SK-N-SH (cell line): ENCODE measurements around the gene DOCK3. TPM values are rescaled to one million over a fixed set of nuclear protein-coding genes. Genes with fewer than 3 reads are reported as not detected.

Source experiments
- CTCF ChIA-PET: fragments of 300-600, 350-600 bp; formaldehyde crosslinking; extraction: SDS; loops from one replicate; lab custom pipeline; 2021; lab: Yijun Ruan, JAX
- POLR2A ChIA-PET: fragments of 350-600 bp; sonication (Branson Sonifier 250); formaldehyde crosslinking; extraction: SDS; loops from one replicate; lab custom pipeline; 2020; ENCODE audit warnings: antibody characterized with exemption, inconsistent platforms; lab: Yijun Ruan, JAX
- DNase-seq: peaks from one replicate; pipeline ENCODE4 v3.0.0; 2012
- H2AFZ ChIP-seq: fragments of 200-600 bp; sonication (generic); 2 replicates; pipeline ENCODE4 v1.8.1; 2016; ENCODE audit warnings: antibody characterized with exemption, mild to moderate bottlenecking, low read depth
- H3F3A ChIP-seq: fragments of 200-600 bp; sonication (generic); replicated peaks from 2 replicates; pipeline ENCODE3; 2016; ENCODE audit warnings: antibody characterized with exemption, mild to moderate bottlenecking; ENCODE audit not compliant: insufficient read depth
- H3K27ac ChIP-seq, 2 experiments: fragments of 200-500 bp in 1 of 2; fragments of 200-600 bp in 1 of 2; sonication (Bioruptor generic) in 1 of 2; sonication (generic), shearing (Covaris generic) in 1 of 2; 2 replicates each; pipeline versions ENCODE4 v1.5.1 to v1.6.1; 2014 to 2016; ENCODE audit warnings: low read depth in 2 of 2, inconsistent platforms in 1 of 2, low read length in 1 of 2, mild to moderate bottlenecking in 1 of 2, mixed read lengths in 1 of 2
- H3K27me3 ChIP-seq: fragments of 200-600 bp; sonication (generic), shearing (Covaris generic); 2 replicates; pipeline ENCODE4 v1.6.1; 2016; ENCODE audit warnings: mixed run types; ENCODE audit not compliant: insufficient read depth
- H3K36me3 ChIP-seq, 2 experiments: fragments of 200-500 bp in 1 of 2; fragments of 200-600 bp in 1 of 2; sonication (Bioruptor generic) in 1 of 2; sonication (generic) in 1 of 2; replicated peaks in 1 of 2; 2 replicates each; pipeline versions ENCODE3 to v1.5.1; 2014 to 2016; ENCODE audit warnings: low read length in 1 of 2, mild to moderate bottlenecking in 1 of 2; ENCODE audit not compliant: insufficient read depth in 2 of 2, control insufficient read depth in 1 of 2
- H3K4me1 ChIP-seq, 2 experiments: fragments of 200-500 bp in 1 of 2; fragments of 200-600 bp in 1 of 2; sonication (Bioruptor generic) in 1 of 2; sonication (generic), shearing (Covaris generic) in 1 of 2; 2 replicates each; pipeline versions ENCODE4 v1.5.1 to v1.6.1; 2014 to 2016; ENCODE audit warnings: low read depth in 1 of 2, low read length in 1 of 2, mixed run types in 1 of 2; ENCODE audit not compliant: insufficient read depth in 2 of 2, control insufficient read depth in 1 of 2
- H3K4me2 ChIP-seq: fragments of 200-600 bp; sonication (generic), shearing (Covaris generic); 2 replicates; pipeline ENCODE4 v1.6.1; 2017; ENCODE audit warnings: mixed run types
- H3K4me3 ChIP-seq, 2 experiments: fragments of 200-500 bp in 1 of 2; fragments of 200-600 bp in 1 of 2; sonication (Bioruptor generic) in 1 of 2; sonication (generic), shearing (Covaris generic) in 1 of 2; 2 replicates each; pipeline versions ENCODE4 v1.5.1 to v1.8.1; 2014 to 2016; ENCODE audit warnings: low read depth in 2 of 2, inconsistent platforms in 1 of 2, low read length in 1 of 2, mild to moderate bottlenecking in 1 of 2, mixed read lengths in 1 of 2, moderate library complexity in 1 of 2
- H3K79me2 ChIP-seq: fragments of 200-600 bp; sonication (generic); 2 replicates; pipeline ENCODE4 v1.8.1; 2017; ENCODE audit warnings: mild to moderate bottlenecking; ENCODE audit not compliant: insufficient read depth
- H3K9ac ChIP-seq: fragments of 200-600 bp; sonication (generic); 2 replicates; pipeline ENCODE4 v1.6.1; 2017; ENCODE audit warnings: mixed run types
- H3K9me2 ChIP-seq: fragments of 200-600 bp; sonication (generic); 2 replicates; pipeline ENCODE4 v1.6.1; 2017; ENCODE audit warnings: mixed run types
- H3K9me3 ChIP-seq: fragments of 200-600 bp; sonication (generic); 2 replicates; pipeline ENCODE4 v1.6.1; 2017; ENCODE audit warnings: mixed run types, mild to moderate bottlenecking, moderate library complexity
- H4K20me1 ChIP-seq: fragments of 200-600 bp; sonication (generic); 2 replicates; pipeline ENCODE4 v1.6.1; 2017; ENCODE audit warnings: mild to moderate bottlenecking, mixed run types; ENCODE audit not compliant: insufficient read depth
- CHD2 ChIP-seq: fragments of 150-350 bp; IDR thresholded peaks from 2 replicates; pipeline ENCODE4 v1.6.1; 2018; ENCODE audit warnings: low read length; ENCODE audit not compliant: partially characterized antibody
- ELF1 ChIP-seq: IDR thresholded peaks from 2 replicates; pipeline ENCODE4 v1.4.0; 2012
- EP300 ChIP-seq, 2 experiments: IDR thresholded peaks; 2 replicates each; pipeline versions ENCODE4 v1.4.0 to v1.6.1; 2012; ENCODE audit warnings: borderline replicate concordance in 1 of 2, low read depth in 1 of 2, low read length in 1 of 2
- EZH2phosphoT487 ChIP-seq: fragments of 200-600 bp; sonication (generic); IDR thresholded peaks from 2 replicates; pipeline ENCODE4 v1.6.1; 2017; ENCODE audit warnings: low read depth, mixed run types, mild to moderate bottlenecking, antibody characterized with exemption, moderate library complexity, borderline replicate concordance
- FOXM1 ChIP-seq: IDR thresholded peaks from 2 replicates; pipeline ENCODE4 v1.4.0; 2012; ENCODE audit warnings: low read depth, mild to moderate bottlenecking
- GATA2 ChIP-seq: sonication (generic); formaldehyde crosslinking; IDR thresholded peaks from 2 replicates; pipeline ENCODE4 v1.5.0; 2020; ENCODE audit warnings: mild to moderate bottlenecking, missing genetic modification reagents
- MAX ChIP-seq: IDR thresholded peaks from 2 replicates; pipeline ENCODE4 v1.4.0; 2012; ENCODE audit warnings: low read depth
- NFIC ChIP-seq: IDR thresholded peaks from 2 replicates; pipeline ENCODE4 v1.4.0; 2012; ENCODE audit warnings: borderline replicate concordance
- POLR2AphosphoS5 ChIP-seq: IDR thresholded peaks from 2 replicates; pipeline ENCODE4 v1.6.1; 2012; ENCODE audit warnings: low read depth, low read length
- RAD21 ChIP-seq: IDR thresholded peaks from 2 replicates; pipeline ENCODE4 v1.6.1; 2012; ENCODE audit warnings: mild to moderate bottlenecking, low read length
- REST ChIP-seq: IDR thresholded peaks from 2 replicates; pipeline ENCODE4 v1.6.1; 2012; ENCODE audit warnings: mild to moderate bottlenecking, low read depth, low read length, moderate library complexity
- RXRA ChIP-seq: IDR thresholded peaks from 2 replicates; pipeline ENCODE4 v1.4.0; 2012; ENCODE audit warnings: low read depth, mild to moderate bottlenecking, borderline replicate concordance
- SIN3A ChIP-seq: IDR thresholded peaks from 2 replicates; pipeline ENCODE4 v1.6.1; 2012; ENCODE audit warnings: low read depth, mild to moderate bottlenecking, low read length, moderate library complexity, borderline replicate concordance
- SMC3 ChIP-seq: IDR thresholded peaks from 2 replicates; pipeline ENCODE4 v1.6.1; 2012; ENCODE audit warnings: low read depth, low read length, improper control_type of control experiment
- TAF1 ChIP-seq: IDR thresholded peaks from 2 replicates; pipeline ENCODE4 v1.6.1; 2012; ENCODE audit warnings: low read depth, mild to moderate bottlenecking, low read length, moderate library complexity, borderline replicate concordance
- TCF12 ChIP-seq: IDR thresholded peaks from 2 replicates; pipeline ENCODE4 v1.4.0; 2012
- TEAD4 ChIP-seq: IDR thresholded peaks from 2 replicates; pipeline ENCODE4 v1.4.0; 2012; ENCODE audit warnings: mild to moderate bottlenecking, borderline replicate concordance; ENCODE audit not compliant: insufficient read depth
- WGBS: methylation state at CpG from one replicate; pipeline ENCODE4 v1.1.6; 2017; ENCODE audit warnings: low lambda C conversion rate; 5-methylcytosine and 5-hydroxymethylcytosine counted together
- polyA plus RNA-seq, 3 experiments: library from polyadenylated mRNA; depleted of rRNA; stranded (reverse); fragments of >200 nt; gene quantifications; 2 replicates each; pipeline ENCODE4 v1.2.3, GENCODE V29; 2012
- TF ChIP-seq, protein P1 (sequence below): fragments of 150-350 bp; IDR thresholded peaks from 2 replicates; pipeline ENCODE4 v1.6.1; 2017; ENCODE audit warnings: antibody characterized with exemption, low read length, low read depth, borderline replicate concordance
- TF ChIP-seq, protein P2 (sequence below): fragments of 150-350 bp; IDR thresholded peaks from 2 replicates; pipeline ENCODE4 v1.6.1; 2016; ENCODE audit warnings: mild to moderate bottlenecking, low read depth, low read length
- TF ChIP-seq, protein P3 (sequence below): fragments of 200-600 bp; sonication (generic); IDR thresholded peaks from 2 replicates; pipeline ENCODE4 v1.6.1; 2017; ENCODE audit warnings: antibody characterized with exemption, mild to moderate bottlenecking, moderate library complexity

The DOCK3 gene
- polyA plus RNA-seq, 1 of the 3 experiments (the other 2 are of a cell fraction): 0.05 TPM

- Histone ChIP-seq H3K79me2 (no peaks in the 10 kb centered on the region), H4K20me1 (no peaks in the 10 kb centered on the region), H3K36me3 (no peaks in the 10 kb centered on the region), H3K9ac (no peak overlapping the region), H3K4me3 (no peak overlapping the region), H3F3A (no peaks in the 10 kb centered on the region), H3K9me3 (no peaks in the 10 kb centered on the region), H3K4me2 (no peak overlapping the region), H3K27ac (no peak overlapping the region), H3K4me1 (no peaks in the 10 kb centered on the region), H3K9me2 (no peaks in the 10 kb centered on the region), H3K27me3 (no peaks in the 10 kb centered on the region), H2AFZ (no peak overlapping the region)
- WGBS: 0% methylated on average over 1 of the region's 1 CpG
- DNase-seq: no peak
- TF ChIP-seq EZH2phosphoT487: no peak
- no peak for TF ChIP-seq REST
- TF ChIP-seq TAF1: no peak
- no peak for TF ChIP-seq CHD2
- no peak for TF ChIP-seq MAX
- TF ChIP-seq, protein P1, sequence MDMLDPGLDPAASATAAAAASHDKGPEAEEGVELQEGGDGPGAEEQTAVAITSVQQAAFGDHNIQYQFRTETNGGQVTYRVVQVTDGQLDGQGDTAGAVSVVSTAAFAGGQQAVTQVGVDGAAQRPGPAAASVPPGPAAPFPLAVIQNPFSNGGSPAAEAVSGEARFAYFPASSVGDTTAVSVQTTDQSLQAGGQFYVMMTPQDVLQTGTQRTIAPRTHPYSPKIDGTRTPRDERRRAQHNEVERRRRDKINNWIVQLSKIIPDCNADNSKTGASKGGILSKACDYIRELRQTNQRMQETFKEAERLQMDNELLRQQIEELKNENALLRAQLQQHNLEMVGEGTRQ: no peak
- no peak for TF ChIP-seq FOXM1
- no peak for TF ChIP-seq RXRA
- TF ChIP-seq GATA2 (CRISPR knock-in tag): no peak
- ChIA-PET POLR2A (no interaction called here), CTCF (interaction anchor here (1.4 kb wide), 1 partner anchor 660 kb away, joined by 5 read pairs; no protein-coding TSS in a partner anchor)
Measured at GRCh38 chr3:51276046-51276445, 601.3 kb downstream of the DOCK3 start.

GRCh38 chr3:51279448-51279847 is 604.7 kb downstream of the DOCK3 start:
- Histone ChIP-seq H2AFZ (no peak overlapping the region), H3K27me3 (no peaks in the 10 kb centered on the region), H4K20me1 (no peaks in the 10 kb centered on the region), H3K36me3 (no peaks in the 10 kb centered on the region), H3K79me2 (no peaks in the 10 kb centered on the region), H3K4me3 (no peak overlapping the region), H3K9me2 (no peaks in the 10 kb centered on the region), H3K27ac (no peak overlapping the region), H3K9ac (no peak overlapping the region), H3F3A (no peaks in the 10 kb centered on the region), H3K9me3 (no peaks in the 10 kb centered on the region), H3K4me1 (no peaks in the 10 kb centered on the region), H3K4me2 (no peak overlapping the region)
- 31% methylated on average over 2 of the region's 2 CpGs for WGBS
- DNase-seq: no peak
- CTCF ChIA-PET: no interaction called here
- POLR2A ChIA-PET: no interaction called here
- TF ChIP-seq POLR2AphosphoS5 (no peak), RXRA (no peak), EZH2phosphoT487 (no peak), NFIC (no peak), TCF12 (no peak), CHD2 (no peak), TEAD4 (no peak), SMC3 (no peak), MAX (no peak), FOXM1 (no peak), TAF1 (no peak), ELF1 (no peak), RAD21 (no peak), EP300 (IDR thresholded peaks at IDR 0.05; ENCODE audit: borderline replicate concordance in 1 of 2, low read depth in 1 of 2, low read length in 1 of 2) (no peak), SIN3A (no peak)
- TF ChIP-seq, protein P2, sequence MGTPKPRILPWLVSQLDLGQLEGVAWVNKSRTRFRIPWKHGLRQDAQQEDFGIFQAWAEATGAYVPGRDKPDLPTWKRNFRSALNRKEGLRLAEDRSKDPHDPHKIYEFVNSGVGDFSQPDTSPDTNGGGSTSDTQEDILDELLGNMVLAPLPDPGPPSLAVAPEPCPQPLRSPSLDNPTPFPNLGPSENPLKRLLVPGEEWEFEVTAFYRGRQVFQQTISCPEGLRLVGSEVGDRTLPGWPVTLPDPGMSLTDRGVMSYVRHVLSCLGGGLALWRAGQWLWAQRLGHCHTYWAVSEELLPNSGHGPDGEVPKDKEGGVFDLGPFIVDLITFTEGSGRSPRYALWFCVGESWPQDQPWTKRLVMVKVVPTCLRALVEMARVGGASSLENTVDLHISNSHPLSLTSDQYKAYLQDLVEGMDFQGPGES: no peak
- TF ChIP-seq, protein P3, sequence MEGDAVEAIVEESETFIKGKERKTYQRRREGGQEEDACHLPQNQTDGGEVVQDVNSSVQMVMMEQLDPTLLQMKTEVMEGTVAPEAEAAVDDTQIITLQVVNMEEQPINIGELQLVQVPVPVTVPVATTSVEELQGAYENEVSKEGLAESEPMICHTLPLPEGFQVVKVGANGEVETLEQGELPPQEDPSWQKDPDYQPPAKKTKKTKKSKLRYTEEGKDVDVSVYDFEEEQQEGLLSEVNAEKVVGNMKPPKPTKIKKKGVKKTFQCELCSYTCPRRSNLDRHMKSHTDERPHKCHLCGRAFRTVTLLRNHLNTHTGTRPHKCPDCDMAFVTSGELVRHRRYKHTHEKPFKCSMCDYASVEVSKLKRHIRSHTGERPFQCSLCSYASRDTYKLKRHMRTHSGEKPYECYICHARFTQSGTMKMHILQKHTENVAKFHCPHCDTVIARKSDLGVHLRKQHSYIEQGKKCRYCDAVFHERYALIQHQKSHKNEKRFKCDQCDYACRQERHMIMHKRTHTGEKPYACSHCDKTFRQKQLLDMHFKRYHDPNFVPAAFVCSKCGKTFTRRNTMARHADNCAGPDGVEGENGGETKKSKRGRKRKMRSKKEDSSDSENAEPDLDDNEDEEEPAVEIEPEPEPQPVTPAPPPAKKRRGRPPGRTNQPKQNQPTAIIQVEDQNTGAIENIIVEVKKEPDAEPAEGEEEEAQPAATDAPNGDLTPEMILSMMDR: no peak
